Caki2 (cell line): ENCODE results near the gene TIRAP. TPM values are rescaled to one million over a fixed set of nuclear protein-coding genes. Genes with fewer than 3 reads are reported as not detected.
"Not testable (repeated sequence)": the region's sequence is repeated elsewhere in the genome, so short reads cannot be mapped to it uniquely, and the experiment has no call there.

ENCODE experiments used
- DNase-seq: peaks from one replicate; pipeline ENCODE4 v3.0.0-alpha.2; 2015; ENCODE audit warnings: low read depth
- in situ Hi-C: cut with HindIII; loops from 2 replicates; pipeline ENCODE4 v1.10.0; 2016; ENCODE audit warnings: low sequenced_read_pairs, low pct_unique_long_range_greater_than_20kb, mixed read lengths
- total RNA-seq: library from RNA; depleted of rRNA; stranded (reverse); fragments of >200 nt; shearing (Covaris generic); gene quantifications from 2 replicates; pipeline ENCODE4 v1.2.3, GENCODE V29; 2014; ENCODE audit warnings: low replicate concordance; rRNA removed

The TIRAP gene
- 1.4 and 2.0 TPM in 2 replicates for total RNA-seq

- peak; percentile 67 for DNase-seq
- in situ Hi-C loops: no loop called here
Observed at GRCh38 chr11:126282736-126283591, at the start of gene TIRAP. TSS of gene TIRAP (plus strand) at chr11:126283093. CDS start at chr11:126290895, 7,802 bp downstream.

DNA sequence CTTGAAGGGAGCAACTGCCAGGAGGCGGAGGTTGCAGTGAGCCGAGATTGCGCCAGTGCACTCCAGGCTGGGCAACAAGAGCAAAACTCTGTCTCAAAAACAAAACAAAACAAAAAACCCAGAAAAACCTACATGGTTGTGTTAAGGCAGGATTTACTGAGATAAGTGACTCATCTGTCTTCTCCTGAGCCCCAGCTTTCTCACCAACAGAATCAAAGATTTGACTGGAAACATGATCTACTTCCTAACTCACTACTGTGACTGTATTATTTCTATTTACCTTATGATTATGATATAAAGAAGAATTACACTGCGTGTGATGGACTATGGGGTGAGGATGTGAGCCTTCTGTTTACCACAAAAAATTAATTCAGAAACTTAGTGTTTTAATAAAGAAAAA is 49.5 kb upstream of the TIRAP start:
- no peak for DNase-seq
- in situ Hi-C loops: no loop called here

- no peak for DNase-seq
- in situ Hi-C loops: no loop called here
Observed at GRCh38 chr11:126246636-126247035, 36.3 kb upstream of the TIRAP start.

GRCh38 chr11:126253265-126253664 is 29.6 kb upstream of the TIRAP start:
- no peak for DNase-seq
- in situ Hi-C loops: no loop called here

DNA sequence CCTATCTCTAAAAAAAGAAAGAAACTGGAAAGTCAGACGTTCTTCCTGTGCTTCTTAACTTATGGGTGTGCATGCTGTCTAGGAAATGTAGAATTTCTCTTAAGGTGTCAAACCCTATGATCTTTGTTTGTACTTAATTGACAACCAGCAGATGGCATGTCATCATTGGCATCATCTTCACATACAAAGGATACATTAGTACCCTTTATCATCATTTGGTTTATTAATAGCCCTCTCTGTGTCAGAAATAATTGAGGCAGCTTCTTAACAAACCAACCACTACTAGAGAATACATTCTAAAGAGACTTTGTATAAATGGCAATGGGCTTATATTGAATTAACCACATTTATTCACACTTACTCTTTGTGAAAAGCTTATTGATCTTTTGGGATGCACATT is 28.1 kb upstream of the TIRAP start:
- in situ Hi-C loops: no loop called here
- DNase-seq: no peak

- DNase-seq, in situ Hi-C loops: not testable (repeated sequence)
Observed at GRCh38 chr11:126255507-126255906, 27.4 kb upstream of the TIRAP start.

- no peak for DNase-seq
- in situ Hi-C loops: no loop called here
Observed at GRCh38 chr11:126256216-126256615, 26.7 kb upstream of the TIRAP start.

GRCh38 chr11:126257144-126257543 is 25.7 kb upstream of the TIRAP start:
- no peak for DNase-seq
- in situ Hi-C loops: no loop called here

- no peak for DNase-seq
- in situ Hi-C loops: no loop called here
Observed at GRCh38 chr11:126257764-126258163, 25.1 kb upstream of the TIRAP start.

DNA sequence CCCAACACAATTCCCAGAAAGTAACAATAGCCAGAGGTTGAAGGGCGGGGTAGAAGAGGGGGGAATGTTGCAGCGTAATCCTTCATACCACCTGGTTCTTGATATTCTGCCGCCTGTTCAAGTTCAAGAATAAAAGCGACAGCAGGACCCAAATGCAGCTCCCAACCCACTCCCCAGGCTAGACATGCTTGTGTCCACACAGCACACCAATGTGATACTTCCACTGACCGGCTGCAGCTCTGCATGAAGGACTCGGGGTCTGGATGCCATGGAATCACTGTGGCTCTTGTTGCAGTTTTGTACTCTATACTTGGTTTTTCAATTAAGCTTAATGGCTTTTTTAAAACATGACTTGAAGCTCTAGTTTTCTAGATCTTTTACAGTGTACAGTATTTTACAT is 20.7 kb upstream of the TIRAP start:
- in situ Hi-C loops: no loop called here
- no peak for DNase-seq

DNA sequence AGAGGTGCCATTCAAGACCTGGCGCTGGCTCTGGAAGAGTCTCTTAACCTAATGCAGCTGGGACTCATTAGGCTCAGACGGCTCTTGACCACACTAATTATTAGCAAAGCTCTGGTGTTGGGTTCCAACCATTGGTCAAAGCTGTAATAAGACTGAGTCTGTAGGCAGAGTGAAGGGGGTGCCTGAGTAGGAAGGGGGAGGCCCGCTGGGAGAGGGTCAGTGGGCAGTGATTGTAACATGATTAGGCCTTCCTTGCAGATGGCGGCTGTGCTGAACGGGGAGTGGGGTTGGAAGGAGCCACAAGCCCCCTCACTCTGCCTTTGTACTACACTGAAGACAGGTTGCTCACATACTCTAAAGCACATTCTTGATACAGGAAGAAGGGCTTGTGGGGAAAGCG is 19.4 kb upstream of the TIRAP start:
- in situ Hi-C loops: no loop called here
- no peak for DNase-seq

DNA sequence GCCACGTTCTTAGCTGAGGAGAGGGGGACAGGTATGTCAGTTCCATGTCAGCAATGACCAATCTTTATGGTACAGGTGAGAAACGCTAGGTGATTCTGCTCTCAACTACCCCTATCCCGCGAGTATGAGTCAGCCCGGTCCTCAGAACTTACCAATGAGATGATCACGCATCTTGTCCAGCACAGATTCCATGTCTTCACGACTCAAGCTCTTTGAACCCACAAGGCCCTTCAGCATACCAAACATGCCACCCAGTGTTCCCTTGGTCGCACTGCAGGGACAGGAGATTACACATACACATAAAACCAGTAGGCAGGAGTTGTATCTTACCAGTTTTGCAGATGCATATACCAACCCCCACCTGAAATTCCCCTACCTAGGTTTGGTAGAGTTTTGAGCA is 17.1 kb upstream of the TIRAP start:
- DNase-seq: no peak
- in situ Hi-C loops: no loop called here

DNA sequence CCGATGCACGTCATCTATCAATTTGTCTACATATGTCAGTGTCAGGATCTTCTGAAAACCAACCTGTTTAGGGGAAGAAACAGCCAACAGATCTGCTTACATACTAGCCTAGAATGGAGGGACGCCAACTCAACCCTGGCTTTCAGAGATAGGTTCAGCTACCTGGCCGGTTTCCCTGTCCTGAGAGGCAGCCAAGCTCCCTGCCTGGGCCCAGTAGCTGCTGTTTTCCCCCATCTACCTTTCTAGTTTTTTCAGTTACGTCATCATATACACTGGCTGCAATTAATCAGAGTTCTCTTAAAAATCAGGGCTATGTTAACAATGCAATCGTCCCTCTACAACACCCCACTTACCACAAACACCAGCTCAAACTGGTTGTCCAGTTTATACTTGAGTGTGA is 15.2 kb upstream of the TIRAP start:
- no peak for DNase-seq

DNA sequence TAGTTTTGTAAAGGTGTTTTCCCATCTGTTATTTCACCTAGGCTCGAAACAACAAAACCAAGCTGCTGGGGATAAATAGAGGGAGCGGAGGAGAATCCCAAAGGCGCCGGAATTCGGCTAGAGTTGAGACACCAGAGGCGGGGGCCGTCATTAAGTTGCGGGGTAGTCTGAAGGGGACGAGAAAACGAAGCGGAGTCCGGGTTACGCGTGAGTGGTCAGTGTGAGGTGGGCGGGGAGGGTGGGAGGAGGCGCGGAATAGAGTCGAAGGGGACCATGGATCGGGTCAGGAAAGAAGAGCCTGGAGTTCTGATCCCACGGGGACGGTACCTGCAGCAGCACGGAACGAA is 14.6 kb upstream of the TIRAP start:
- no peak for DNase-seq
- in situ Hi-C loops: no loop called here

More for the DNA sequence above, 15.2 kb upstream of the TIRAP start:
- in situ Hi-C loops: no loop called here

DNA sequence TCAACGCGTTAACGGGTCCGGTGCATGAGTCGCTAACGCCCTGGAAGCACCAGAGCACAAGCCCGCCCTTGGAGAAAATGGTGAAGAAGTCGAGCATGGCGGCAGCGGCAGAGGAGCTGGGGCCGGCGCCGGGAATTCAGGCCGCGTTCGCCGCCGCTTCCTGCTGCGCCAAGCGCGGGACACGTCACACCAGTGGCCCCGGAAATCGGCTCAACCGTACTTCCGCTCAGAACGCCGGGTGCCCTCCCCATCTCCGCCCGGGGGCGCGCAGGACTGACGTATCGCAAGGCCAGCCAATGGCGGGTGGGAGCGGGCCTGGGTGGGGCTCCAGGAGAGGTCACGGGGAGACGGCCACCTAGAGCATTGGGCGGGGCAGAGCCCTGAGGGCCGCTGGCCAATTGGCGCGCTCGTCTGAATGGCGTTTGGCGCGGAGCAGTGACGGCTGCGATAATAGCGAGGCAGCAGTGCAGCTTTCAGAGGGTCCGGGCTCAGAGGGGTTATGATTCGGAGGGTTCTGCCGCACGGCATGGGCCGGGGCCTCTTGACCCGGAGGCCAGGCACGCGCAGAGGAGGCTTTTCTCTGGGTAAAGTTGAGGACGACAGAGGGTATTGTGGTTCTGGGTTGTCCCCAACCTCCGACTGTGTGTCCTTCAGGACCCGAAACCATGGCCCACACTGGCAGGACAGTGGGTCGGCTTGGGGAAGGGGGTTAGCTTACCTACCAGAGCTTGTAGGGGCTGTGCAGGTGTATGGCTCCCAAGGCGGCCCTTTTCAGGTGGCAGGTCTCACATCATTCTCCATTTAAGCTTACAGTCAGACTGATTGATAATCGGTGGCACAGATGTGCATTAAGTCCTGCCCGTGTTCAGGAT is 13.9 kb upstream of the TIRAP start, which contains the start of the genes FOXRED1 and SRPRA:
TSS of gene FOXRED1 (plus strand) at position 447 of the 872 bp plus-strand sequence. CDS start at position 500, 53 bp downstream.
TSS of gene SRPRA (minus strand) at position 188 of the 872 bp plus-strand sequence. CDS start at position 97, 91 bp downstream.
- peak; percentile 90 for DNase-seq

DNA sequence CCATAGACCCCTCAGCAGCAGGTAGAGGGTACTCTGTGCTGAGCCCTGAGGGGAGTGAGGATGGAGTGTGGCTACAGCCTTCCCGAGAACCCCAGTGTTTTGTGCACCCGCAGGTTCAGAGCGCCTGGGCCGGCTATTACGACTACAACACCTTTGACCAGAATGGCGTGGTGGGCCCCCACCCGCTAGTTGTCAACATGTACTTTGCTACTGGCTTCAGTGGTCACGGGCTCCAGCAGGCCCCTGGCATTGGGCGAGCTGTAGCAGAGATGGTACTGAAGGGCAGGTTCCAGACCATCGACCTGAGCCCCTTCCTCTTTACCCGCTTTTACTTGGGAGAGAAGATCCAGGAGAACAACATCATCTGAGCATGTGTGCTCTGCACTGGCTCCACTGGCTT is 5.6 kb upstream of the TIRAP start:
- in situ Hi-C loops: no loop called here
- DNase-seq: no peak

More for the DNA sequence above, 13.9 kb upstream of the TIRAP start, which contains the start of the genes FOXRED1 and SRPRA:
- in situ Hi-C loops: no loop called here

GRCh38 chr11:126277780-126278179 is 5.1 kb upstream of the TIRAP start:
- in situ Hi-C loops: no loop called here
- no peak for DNase-seq

DNA sequence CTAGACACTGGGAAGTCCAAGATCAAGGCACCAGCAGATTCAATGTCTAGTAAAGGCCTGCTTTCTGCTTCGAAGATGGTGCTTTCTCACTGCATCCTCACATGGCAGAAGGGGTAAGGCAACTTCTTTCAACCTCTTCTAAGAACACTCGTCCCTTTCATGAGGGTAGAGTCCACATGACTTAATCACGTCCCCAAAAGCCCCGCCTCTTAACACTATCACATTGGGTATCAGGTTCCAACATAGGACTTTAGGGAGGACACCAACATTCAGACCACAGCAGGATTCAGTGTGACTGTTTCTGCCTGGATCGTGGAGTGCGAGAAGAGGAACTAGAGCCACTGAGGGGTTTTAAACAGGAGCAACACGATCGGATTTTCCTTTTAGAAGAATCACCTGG is 3.7 kb upstream of the TIRAP start:
- no peak for DNase-seq
- in situ Hi-C loops: no loop called here

- DNase-seq: no peak
- in situ Hi-C loops: no loop called here
Observed at GRCh38 chr11:126280595-126280994, 2.3 kb upstream of the TIRAP start.
